HUES64 (cell line): ENCODE measurements around the gene ACADVL.
"Not testable (repeated sequence)": the region's sequence is repeated elsewhere in the genome, so short reads cannot be mapped to it uniquely, and the experiment has no call there.

Source experiments
- H3K27ac ChIP-seq: 2 replicates; pipeline ENCODE4 v1.7.0; 2013; ENCODE audit warnings: low read depth, low read length, inconsistent platforms
- H3K27me3 ChIP-seq: 2 replicates; pipeline ENCODE4 v1.6.1; 2013; ENCODE audit warnings: mild to moderate bottlenecking, low read length; ENCODE audit not compliant: insufficient read depth
- H3K36me3 ChIP-seq: 2 replicates; pipeline ENCODE4 v1.6.1; 2013; ENCODE audit warnings: mild to moderate bottlenecking, low read length; ENCODE audit not compliant: insufficient read depth
- H3K4me1 ChIP-seq: 2 replicates; pipeline ENCODE4 v1.6.1; 2013; ENCODE audit warnings: mild to moderate bottlenecking, low read length, moderate library complexity; ENCODE audit not compliant: insufficient read depth
- H3K4me3 ChIP-seq: 2 replicates; pipeline ENCODE4 v1.5.1; 2013; ENCODE audit warnings: mild to moderate bottlenecking, low read length, moderate library complexity
- H3K9ac ChIP-seq: 2 replicates; pipeline ENCODE4 v1.6.1; 2013; ENCODE audit warnings: mild to moderate bottlenecking, low read depth, low read length
- H3K9me3 ChIP-seq: 2 replicates; pipeline ENCODE4 v1.6.1; 2013; ENCODE audit warnings: low read depth, low read length; ENCODE audit not compliant: insufficient read depth
- WGBS: fragments of 150-250, 120-280 bp; methylation state at CpG from one replicate; pipeline ENCODE4 v1.1.7; 2013; ENCODE audit warnings: missing lambda C conversion rate; 5-methylcytosine and 5-hydroxymethylcytosine counted together

Gene ACADVL

GRCh38 chr17:7238420-7239090 lies 18.8 kb downstream of the ACADVL start:
- Histone ChIP-seq H3K36me3 (peaks cover 39% of the 10 kb centered on the region), H3K9me3 (no peaks in the 10 kb centered on the region), H3K4me1 (peaks cover 20% of the 10 kb centered on the region), H3K4me3 (peak overlapping the region; percentile 80), H3K9ac (peak overlapping the region; percentile 84), H3K27me3 (no peaks in the 10 kb centered on the region), H3K27ac (peak overlapping the region; percentile 76)
- under 1% methylated on average over 30 of the region's 39 CpGs for WGBS

- Histone ChIP-seq H3K36me3 (peaks cover 44% of the 10 kb centered on the region), H3K27me3 (no peaks in the 10 kb centered on the region), H3K4me3 (peak within 1 kb of the TSS; percentile 80), H3K4me1 (peaks cover 20% of the 10 kb centered on the region), H3K9me3 (no peaks in the 10 kb centered on the region), H3K27ac (peak within 1 kb of the TSS; percentile 76), H3K9ac (peak within 1 kb of the TSS; percentile 84)
- under 1% methylated on average over 68 of the region's 72 CpGs for WGBS
These were observed 19.6 kb downstream of the ACADVL start, which contains the start of gene PHF23 for GRCh38 chr17:7239091-7240027. Gene PHF23, minus strand, starts transcription at chr17:7239457. Its CDS starts 178 bp downstream, at chr17:7239279.

GRCh38 chr17:7240375-7240774 lies 20.6 kb downstream of the ACADVL start:
- Histone ChIP-seq H3K27ac (no peak overlapping the region; the same call in 1 of the 2 replicates), H3K27me3 (no peaks in the 10 kb centered on the region), H3K9me3 (no peaks in the 10 kb centered on the region), H3K36me3 (peaks cover 42% of the 10 kb centered on the region), H3K4me1 (peaks cover 20% of the 10 kb centered on the region), H3K4me3 (peak overlapping the region; percentile 41), H3K9ac (no peak overlapping the region)
- 74% methylated on average over 3 of the region's 4 CpGs for WGBS

GRCh38 chr17:7241090-7241733 lies 21.5 kb downstream of the ACADVL start:
- H3K36me3 ChIP-seq: peaks cover 41% of the 10 kb centered on the region
- H3K4me3 ChIP-seq: peak overlapping the region; percentile 77
- H3K27me3 ChIP-seq: no peaks in the 10 kb centered on the region
- peak overlapping the region; percentile 95 for H3K27ac ChIP-seq
- WGBS: 46% methylated on average over 9 of the region's 9 CpGs
- H3K4me1 ChIP-seq: peaks cover 20% of the 10 kb centered on the region
- H3K9ac ChIP-seq: peak overlapping the region; percentile 88
- no peaks in the 10 kb centered on the region for H3K9me3 ChIP-seq

- peak within 1 kb of the TSS; percentile 95 for H3K27ac ChIP-seq
- H3K36me3 ChIP-seq: peaks cover 41% of the 10 kb centered on the region
These were observed 22.3 kb downstream of the ACADVL start, which contains the start of gene GABARAP for GRCh38 chr17:7241783-7242716. Gene GABARAP, minus strand, starts transcription at chr17:7242449. Its CDS starts 119 bp downstream, at chr17:7242330.

GRCh38 chr17:7242717-7243452 lies 23.1 kb downstream of the ACADVL start:
- peaks cover 37% of the 10 kb centered on the region for H3K36me3 ChIP-seq
- H3K9me3 ChIP-seq: no peaks in the 10 kb centered on the region
- H3K4me1 ChIP-seq: peaks cover 14% of the 10 kb centered on the region; the same call in 1 of the 2 replicates
- H3K27ac ChIP-seq: peak overlapping the region; percentile 95
- peak overlapping the region; percentile 77 for H3K4me3 ChIP-seq
- WGBS: 2% methylated on average over 49 of the region's 49 CpGs
- H3K9ac ChIP-seq: peak overlapping the region; percentile 88
- H3K27me3 ChIP-seq: no peaks in the 10 kb centered on the region

More at GRCh38 chr17:7241783-7242716, 22.3 kb downstream of the ACADVL start, which contains the start of gene GABARAP:
- H3K9ac ChIP-seq: peak within 1 kb of the TSS; percentile 88
- H3K4me3 ChIP-seq: peak within 1 kb of the TSS; percentile 77
- under 1% methylated on average over 62 of the region's 62 CpGs for WGBS
- no peaks in the 10 kb centered on the region for H3K27me3 ChIP-seq
- peaks cover 18% of the 10 kb centered on the region for H3K4me1 ChIP-seq
- no peaks in the 10 kb centered on the region for H3K9me3 ChIP-seq

GRCh38 chr17:7243453-7243729 lies 23.7 kb downstream of the ACADVL start:
- H3K4me1 ChIP-seq: peaks cover 14% of the 10 kb centered on the region; the same call in 1 of the 2 replicates
- H3K4me3 ChIP-seq: peak overlapping the region; percentile 77
- 54% methylated on average over 2 of the region's 2 CpGs for WGBS
- H3K9me3 ChIP-seq: no peaks in the 10 kb centered on the region
- no peaks in the 10 kb centered on the region for H3K27me3 ChIP-seq
- peak overlapping the region; percentile 88; the same call in 1 of the 2 replicates for H3K9ac ChIP-seq
- H3K27ac ChIP-seq: peak overlapping the region; percentile 95; the same call in 1 of the 2 replicates
- H3K36me3 ChIP-seq: peaks cover 37% of the 10 kb centered on the region

- not testable (repeated sequence) for H3K4me3 ChIP-seq, H3K27me3 ChIP-seq, H3K27ac ChIP-seq, H3K9me3 ChIP-seq, H3K9ac ChIP-seq
- peaks cover 14% of the 10 kb centered on the region; the same call in 1 of the 2 replicates for H3K4me1 ChIP-seq
- 96% methylated on average over 9 of the region's 10 CpGs for WGBS
- peaks cover 37% of the 10 kb centered on the region for H3K36me3 ChIP-seq
These were observed 24.1 kb downstream of the ACADVL start for GRCh38 chr17:7243838-7244237.

GRCh38 chr17:7246779-7247178 lies 27.0 kb downstream of the ACADVL start:
- Histone ChIP-seq H3K27ac (no peak overlapping the region), H3K9ac (no peak overlapping the region), H3K36me3 (peaks cover 28% of the 10 kb centered on the region), H3K9me3 (no peaks in the 10 kb centered on the region), H3K4me3 (no peak overlapping the region), H3K4me1 (peaks cover 7% of the 10 kb centered on the region; the same call in 1 of the 2 replicates), H3K27me3 (no peaks in the 10 kb centered on the region)
- 95% methylated on average over 5 of the region's 5 CpGs for WGBS
